NCI-H1417 (cell line): Measurements from ENCODE around the gene TBC1D22A.

Experiments used
- DNase-seq, 3 experiments: peaks; one replicate each; lab custom pipeline; 2025; lab: John Stamatoyannopoulos, UW

Gene TBC1D22A

DNA sequence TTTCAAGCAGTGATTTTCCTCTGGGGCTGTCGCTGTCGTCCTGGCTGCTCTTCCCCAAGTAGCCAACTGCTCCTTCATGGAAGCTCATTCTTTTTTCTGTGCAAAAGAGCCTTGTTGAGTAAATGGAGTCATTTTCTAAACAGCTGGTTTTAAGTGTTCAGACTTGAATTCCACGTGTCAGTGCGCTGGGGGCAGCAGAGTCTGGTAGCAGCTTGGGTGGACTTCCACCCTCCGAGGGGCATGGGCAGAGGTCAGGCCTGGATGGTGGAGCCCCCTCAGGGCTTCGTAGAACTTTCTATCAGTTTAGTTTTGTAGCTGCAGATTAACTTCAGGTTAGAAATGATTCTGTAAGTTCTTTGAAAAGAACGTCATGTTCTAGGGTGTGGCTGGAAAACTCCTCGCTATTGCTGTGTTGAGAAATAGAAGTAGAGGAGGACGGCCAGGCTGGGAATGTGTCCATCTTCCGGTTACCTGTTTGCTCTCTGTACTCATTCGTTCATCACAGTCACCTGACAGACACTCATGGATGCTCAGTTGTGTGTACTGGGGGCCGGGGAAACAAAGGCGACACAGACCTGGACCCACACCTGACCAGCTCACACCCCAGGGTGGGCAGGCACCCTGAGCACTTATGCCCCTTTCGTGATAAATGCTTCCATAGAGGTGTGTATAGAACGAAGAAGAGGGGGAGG, 270.7 kb downstream of the TBC1D22A start:
- DNase-seq = no peak

DNA sequence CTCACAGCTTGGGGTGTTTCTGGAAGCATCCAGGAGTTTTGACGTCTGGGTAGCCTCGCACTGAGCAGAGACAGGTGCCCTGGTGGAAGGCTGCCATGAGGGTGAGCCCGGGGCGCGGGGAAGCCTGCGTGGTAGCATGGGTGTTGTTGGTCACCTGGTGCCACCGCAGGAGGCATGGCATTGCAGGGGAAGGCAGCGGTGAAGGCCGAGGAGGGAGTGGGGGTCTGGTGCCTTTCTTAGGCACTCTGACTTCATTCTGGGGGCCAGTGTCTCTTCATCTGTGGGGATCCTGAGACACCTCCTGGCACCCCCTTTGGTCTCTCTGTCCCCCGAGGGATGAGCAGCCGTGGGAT, 271.2 kb downstream of the TBC1D22A start:
- DNase-seq = no peak

DNA sequence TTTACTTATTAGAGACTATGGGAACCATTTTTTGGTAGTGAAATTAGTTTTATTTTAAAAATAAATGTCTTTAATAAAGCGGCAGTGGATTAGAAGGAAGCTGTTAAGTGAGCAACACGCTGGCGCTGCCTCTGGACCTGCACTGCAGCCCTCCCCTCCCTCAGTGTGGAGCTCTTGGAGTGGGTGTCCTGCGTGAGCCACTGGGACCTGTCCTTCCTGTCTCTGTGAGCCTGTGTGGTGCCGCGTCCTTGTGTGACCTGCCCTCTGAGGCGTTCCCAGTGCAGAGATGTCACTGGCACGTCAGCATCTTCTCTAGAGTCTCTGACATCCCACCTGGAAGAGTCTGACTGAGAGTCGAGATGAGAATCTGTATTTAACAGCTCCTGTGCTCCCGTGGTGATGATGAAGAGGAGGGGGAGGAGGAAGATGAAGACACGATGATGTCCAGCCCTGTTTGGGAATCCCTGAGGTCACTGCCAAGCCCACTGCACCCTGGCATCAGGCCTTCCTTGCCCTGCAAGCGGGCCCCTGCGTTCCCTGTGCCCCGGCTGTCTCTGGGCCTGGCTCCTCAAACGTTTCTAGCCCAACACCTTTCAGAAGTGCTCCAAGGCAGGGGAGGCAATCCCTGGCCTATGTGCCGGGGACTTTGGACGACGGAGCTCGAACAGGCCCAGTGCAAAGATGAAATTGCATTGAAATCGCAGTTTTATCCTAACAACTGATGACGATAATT, 271.8 kb downstream of the TBC1D22A start:
- DNase-seq = no peak

DNA sequence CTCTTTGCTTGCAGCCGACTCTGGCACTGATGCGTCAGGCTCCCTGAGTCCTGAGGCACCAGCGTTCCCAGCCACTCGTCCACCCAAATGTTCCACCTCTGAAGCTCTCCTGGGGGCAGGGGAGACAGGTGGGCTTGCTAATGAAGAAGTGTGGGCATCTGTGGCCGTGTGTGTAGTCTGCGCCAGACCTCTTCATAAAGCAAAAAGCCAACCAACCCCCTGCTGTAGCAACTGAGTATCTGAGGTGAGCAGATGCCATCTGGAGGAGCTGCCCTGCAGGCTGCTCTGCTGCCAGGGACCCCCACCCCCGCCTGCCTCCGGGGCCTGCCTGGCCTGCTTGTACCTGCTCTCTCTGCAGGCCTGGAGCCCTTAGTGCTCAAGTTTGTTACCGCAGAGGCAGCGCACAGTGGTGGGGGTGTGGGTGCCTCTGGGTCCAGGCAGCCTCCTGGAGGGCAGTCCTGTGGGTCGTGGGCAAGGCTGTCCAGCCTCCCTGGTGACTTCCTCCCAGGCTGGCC, 272.5 kb downstream of the TBC1D22A start:
- peak in 2 of 3 experiments; percentile 21 to 54 for DNase-seq

DNA sequence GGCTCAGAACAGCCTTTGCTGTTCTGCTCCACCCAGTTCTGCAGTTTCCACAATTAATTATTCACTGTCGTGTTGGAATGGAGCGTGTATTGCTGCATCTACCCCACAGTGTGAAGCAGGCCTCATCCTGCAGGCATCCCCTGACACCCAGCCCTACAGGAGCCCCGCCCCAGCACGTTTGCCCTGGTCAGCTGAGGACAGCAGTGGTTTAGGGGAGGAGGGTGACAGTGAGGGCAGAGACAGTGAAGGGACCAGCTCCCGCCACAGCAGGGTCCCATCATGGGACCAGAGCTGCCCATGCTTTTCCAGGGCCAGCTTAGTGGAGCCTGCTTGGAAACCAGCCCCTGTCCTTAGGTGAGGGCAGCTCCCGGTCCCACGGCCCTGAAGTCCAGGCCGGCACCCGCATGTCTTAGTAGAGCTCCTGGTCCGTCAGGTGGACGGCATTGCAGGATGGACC, 273.0 kb downstream of the TBC1D22A start:
- no peak for DNase-seq

DNA sequence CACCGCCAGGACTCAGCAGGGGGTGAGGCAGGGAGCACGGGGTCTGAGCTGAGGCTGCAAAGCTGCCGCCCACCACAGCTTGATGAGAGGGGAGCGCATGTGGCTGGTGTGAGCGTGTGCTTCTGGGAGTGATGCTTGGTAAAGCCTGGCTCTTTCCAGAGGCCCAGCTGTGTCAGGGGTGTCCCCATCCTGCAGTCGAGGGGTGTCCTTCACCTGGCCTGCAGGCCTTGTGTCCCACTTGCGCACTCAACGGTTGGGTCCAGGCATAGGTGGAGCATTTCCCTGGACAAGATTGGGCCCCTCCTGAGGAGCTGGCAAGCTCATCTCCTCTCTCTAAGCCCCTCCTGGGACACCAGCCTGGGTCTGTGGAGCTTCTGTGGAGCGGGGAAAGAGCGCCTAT, 273.9 kb downstream of the TBC1D22A start:
- no peak for DNase-seq

DNA sequence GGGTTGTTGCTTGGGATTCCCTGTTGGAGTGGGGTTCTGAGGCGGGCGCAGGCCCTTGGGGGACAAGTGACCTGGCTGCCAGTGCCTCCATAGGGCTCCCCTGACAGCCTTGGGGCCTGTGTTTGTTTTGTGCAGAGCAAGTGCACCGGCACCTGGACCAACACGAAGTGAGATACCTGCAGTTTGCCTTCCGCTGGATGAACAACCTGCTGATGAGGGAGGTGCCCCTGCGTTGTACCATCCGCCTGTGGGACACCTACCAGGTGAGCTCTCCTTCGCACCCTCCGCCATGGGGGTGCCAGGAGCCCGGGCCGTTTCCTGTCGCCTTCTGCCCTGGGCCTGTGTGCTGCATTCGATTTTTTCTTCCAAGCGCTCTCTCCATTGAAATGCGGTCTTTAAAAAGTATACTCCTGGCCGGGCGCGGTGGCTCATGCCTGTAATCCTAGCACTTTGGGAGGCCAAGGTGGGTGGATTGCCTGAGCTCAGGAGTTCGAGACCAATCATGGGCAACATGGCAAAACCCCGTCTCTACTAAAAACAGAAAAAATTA, 274.6 kb downstream of the TBC1D22A start:
- DNase-seq = no peak

DNA sequence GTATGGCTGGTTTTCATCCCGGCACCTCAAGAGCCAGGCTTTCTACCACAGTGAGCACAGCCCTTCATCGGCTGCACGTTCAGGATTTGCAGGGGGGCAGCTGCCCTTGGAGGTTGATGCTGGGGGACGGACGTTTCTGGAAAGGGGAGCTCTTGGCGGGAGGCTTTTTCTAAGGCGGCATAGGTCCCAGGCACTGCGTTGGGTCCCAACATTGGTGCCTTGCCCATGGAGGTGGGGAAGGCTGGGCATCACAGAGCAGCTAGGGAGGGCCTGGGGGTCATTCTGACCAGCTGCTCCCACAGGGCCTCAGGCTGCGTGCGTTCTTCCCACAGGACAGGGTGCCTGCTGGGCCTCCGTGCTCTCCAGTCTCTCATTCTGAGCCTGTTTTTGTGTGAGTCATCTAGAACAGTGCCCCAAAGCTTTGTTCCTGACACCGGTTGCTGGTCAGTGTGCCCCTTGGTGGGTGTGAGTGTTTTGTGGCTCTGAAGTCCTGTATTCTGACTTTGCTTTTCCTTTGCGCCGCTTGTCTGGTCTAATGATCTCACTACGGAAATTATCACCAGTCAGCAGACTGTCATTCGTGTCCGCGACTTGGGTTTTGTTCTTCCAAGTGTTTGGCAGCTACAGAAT, 275.9 kb downstream of the TBC1D22A start:
- DNase-seq = no peak

DNA sequence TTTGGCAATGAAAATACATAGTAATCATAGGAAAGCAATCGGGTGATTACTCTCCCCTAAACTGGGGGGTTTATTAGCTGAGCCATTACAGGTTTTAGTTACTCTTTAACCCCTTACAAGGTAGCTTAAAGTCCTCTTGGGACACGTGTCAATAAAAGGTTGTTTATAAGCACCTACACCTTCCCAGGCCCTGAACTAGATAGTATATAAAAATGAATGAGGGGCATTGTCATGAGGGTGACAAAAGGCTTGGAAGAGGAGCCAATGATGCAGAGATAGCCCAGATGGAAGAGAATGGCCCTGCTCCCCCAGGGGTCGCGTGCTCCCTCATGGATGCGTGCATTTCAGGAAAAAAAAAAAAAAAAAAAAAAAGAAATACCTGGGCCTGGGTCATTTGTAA, 276.9 kb downstream of the TBC1D22A start:
- DNase-seq = no peak

DNA sequence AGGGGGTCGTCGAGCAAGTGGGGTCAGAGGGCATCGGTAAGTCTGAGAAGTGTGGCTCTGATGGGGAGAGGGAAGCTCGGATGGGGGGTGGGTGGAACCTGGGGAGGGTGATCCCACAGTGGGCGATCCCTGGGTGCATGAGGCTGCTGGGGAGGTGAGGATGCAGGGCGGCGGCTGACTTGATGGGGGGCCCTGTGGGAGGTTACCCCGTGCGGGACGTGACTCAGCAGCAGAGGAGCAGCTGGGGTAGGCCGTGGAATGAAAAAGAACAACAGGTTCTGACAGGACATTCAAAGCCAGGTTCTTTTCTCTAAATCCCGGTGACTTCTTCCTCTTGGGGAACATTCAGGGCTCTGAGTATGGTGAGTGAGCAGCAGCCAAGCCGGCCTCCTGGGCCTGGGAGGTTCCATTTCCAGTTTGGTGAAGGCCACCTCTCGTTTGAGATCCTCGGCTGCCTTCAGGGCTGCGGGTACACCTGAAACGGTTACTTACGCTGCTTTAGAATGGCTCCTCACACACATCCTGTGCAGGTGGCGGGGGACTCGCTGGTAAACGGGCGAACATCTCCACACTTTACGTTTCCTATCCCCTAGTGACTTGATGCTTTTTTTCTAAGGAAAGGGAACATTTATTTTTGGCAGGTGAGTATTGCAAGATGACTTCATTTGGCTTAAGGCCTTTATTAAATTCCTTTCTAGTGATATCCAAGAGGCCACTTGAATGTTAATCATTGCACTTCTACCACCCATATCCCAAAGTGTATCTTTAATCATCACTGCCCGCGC, 278.2 kb downstream of the TBC1D22A start:
- DNase-seq = no peak

DNA sequence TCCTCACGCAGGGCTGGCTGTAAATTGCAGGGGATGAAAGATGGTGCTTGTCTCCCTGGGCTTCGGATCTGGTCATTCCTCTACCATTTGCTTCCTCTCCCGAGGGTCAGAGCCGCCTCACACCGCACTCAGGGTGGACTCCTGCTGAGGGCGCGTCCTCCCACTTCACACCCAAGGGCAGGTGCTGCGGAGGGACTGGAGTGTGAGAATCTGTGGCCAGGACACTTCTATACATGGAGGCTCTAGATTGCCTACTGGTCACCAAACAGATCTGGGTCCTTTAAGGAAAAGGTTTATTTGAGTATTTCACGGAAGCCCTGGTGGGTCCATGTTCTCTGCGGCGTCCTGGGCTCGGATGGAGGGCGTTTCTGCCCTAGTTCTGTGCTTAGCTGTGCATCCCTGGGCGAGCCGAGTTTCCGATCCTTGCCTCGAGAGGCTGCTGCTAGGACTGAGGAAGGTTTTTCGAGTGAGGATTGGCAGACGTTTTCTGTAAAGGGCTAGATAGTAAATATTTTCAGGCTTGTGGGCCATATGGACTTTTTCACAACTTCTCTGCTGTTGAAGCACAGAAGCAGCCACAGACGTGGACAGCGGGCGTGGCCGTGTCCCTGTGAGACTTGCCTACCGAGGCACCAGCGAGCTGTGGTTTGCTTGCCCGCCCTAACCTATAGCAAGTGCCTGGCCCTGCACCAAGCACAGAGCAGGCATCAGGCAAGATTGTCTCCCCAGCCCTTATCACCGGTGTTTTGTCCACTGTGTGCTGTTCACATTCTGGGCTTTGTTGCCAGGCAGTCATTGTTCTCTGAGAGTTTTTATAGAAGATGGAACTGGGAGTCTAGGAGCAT, 279.0 kb downstream of the TBC1D22A start:
- no peak for DNase-seq

DNA sequence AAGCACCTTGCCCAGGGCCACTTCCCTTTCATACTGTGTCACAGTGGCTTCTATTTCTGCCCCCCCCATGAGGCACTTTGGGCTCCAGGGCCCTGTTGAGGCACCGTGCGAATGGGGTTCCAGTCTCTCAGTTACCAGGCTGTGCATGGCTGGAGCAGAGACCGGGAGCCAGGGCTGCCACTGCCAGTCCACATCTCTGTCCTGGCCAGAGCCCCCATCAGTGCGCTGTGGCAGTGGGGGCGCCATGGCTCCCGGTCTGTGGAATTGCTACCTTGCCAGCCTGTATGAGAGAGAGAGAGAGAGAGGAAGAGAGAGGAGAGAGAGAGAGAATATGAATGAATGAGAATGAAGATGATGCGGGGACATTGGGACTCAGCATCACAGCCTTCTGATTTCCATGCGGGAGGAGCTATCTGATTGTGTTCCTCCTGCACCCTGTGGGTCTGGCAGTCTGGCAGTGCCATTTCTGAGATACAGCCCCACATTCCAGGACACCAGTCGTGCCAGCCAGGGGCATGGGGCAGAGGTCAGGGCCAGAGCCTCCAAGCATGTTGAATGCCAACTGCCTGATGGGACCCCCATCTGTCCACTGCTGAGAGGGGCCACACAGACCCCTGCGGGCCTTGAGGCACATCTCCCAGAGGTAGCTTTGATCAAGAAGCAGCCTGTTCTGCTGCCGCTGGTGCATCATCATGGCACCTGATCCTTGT, 279.8 kb downstream of the TBC1D22A start:
- no peak for DNase-seq

DNA sequence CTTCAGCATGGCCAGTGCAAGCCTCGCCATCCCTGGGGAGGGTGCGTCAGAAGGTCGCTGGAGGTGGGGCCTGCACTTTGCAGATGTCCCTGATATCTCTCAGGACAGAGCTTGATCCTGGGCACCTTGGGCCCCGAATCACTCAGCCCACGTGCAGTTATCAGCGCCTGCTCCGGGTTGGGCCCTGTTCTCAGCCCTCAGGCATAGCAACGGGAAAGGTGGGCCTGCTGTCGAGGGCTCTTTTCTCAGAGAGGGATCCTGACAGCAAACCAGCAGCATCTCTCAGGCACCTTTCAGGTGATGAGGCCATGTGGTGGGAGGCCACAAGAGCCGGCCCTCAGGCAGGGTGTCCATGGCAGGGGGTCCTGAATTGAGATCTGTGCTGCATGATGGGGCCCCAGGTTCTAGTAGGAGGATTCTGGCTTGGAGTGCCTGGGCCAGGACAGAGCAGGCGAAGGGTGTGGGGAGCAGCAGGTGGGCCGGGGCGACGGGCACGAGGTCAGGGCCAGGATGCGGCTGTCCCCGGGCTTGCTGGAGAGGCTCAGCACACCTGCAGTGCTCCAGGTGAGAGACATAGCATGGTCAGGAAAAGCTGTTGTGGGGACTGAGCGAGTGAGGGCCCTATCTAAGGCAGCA, 280.5 kb downstream of the TBC1D22A start:
- DNase-seq = peak in 1 of 3 experiments; percentile 23

DNA sequence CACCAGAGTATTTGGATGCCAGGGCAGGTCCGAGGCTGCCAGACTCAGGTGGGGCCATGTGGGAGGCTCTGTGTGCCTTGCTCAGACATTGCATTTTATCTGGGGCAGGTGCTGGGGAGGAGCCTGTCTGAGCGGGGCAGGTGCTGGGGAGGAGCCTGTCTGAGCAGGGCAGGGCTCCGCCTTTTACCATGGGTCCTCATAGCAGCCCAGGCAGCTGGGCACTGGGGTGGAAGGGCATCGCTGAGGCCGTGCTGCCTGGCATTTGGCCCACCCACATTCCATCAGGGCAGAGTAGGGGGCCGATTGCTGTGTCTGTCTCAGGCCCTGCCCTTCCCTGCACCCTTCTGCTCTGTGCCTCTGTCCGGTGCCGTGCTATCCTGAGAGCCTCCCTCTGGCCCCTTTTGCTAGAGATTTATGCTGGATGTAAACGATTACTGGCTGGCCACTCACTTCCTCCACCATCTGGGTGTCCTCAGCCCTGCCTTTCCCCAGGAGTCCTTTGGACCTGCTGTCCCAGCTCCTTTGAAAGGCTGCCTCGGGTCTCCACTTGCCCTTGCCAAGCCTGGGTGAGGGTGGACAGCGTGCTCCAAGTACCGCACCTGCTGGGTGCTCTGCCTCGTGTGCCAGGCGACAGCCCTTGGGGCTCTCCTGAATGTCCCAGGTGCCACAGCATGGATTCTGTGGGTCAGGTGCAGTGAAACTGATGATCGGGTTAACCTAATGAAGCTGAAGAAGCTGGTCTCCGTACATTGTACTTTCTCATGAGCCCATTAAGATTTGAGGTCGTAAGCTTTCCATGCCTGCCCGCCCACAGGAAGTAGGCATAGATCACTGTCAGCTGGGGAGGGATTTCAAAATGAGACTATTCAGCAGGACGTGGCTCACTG, 281.6 kb downstream of the TBC1D22A start:
- peak; percentile 48 to 73 (median 53) for DNase-seq

DNA sequence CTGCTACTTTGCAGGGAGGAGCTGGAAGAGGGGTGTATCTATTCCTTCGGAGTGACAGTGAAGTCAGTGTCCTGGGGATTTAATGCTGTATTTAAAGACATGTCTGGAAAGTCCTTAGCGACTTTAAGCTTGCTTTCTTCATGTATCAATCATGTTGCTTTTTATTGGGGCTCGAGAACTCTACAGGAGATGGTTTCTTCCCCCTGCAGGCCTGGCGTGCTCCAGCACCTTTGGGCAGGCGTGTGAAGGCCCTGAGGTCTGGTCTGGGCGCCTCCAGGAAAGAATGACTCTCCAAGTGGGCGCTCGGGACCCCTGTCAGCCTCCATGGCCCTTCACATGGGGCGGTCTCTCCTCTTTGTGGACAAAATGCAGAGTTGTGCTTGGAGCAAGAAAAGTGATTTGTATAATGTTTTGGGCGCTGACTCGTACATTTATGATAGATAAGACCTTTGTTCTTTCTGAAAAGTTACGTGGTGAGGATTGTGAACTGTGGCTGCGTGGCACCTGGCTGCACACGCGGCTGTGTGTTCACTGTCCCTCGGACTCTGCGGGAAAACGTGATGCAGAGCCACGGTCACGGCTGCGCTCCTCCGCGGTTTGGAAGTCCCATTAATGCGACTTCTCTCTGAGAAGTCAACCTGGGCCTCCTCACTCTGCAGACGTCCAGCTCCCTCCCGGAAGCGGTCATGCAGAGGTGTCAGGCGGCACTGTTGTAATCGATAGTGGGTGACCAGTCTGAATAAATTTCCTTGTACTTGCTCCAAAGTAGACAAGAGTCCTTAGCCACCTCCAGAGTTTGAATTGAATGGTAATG, 282.5 kb downstream of the TBC1D22A start:
- DNase-seq = no peak

DNA sequence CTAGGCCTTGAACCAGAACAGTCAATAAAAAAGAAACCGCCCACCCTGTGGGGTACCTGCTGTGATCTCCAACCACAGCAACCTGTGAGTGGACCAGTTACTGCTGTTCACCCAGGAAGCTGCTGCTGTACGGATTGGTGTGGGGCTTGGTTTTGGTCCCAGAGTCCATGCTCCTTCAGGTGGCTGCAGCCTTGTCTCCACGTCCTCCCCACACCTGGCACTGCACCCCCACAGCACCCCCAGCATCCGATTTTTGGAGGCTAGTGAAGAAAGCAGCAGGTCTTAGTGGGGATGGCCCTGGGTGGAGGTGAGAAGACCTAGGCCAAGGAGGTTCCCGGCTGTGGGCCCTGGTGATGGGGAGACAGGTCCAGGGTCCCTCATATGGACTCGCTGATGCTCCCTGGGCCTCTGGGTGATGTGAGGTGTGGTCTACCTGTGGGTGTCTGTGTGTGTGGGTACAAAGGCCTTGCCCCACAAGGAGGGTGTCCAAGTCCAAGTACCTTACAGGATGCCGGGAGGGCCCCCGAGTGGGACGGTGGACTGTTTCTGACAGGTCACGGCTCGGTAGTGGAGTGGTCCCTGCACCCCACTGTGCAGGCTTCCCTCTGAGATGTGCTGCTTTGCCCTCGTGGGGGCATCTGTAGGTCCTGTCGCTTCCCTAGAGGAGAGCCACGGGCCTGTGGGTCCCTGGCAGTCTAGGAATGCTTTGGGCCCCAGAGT, 283.4 kb downstream of the TBC1D22A start:
- no peak for DNase-seq

DNA sequence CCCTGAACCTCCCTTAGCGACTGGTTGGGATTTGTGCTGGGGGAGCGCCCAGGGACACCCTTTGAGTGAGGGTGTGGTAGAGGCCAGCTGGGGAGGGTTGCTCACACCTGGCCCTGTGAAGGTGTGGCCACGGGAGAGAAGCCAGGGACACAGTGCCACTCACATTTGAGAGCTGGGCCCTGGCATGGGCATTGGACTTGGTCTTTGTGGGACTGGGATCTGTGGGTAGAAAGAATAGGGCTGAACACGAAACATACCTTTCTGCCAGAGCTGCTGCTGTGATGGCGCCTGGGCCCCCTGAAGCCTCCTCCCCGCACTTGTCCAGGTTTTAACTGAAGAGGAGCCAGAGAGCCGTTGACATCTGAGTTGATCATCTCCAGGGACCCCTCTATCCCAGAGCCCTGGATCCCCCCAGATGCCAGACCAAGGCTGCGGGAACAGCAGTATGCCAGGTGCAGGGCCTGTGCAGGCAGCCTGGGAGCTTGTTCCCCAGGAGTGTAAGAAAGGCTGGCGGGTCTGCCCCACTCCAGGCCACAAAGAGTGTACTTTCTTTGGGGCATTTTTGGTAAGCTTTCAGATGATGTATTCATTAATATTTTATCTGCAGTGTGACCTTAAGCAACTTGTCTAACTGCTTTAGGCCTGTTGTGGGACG, 284.1 kb downstream of the TBC1D22A start:
- no peak for DNase-seq
